HepG2 (cell line): ENCODE measurements around the gene PFN1. TPM values are rescaled to one million over a fixed set of nuclear protein-coding genes. Genes with fewer than 3 reads are reported as not detected.
A peak's percentile ranks its signal among the peaks of the same experiment; 100 is the strongest.

ENCODE experiments used
- BCL3 ChIP-seq: sonication (generic); formaldehyde crosslinking; IDR thresholded peaks from 2 replicates; pipeline ENCODE4 v1.5.1; 2020; ENCODE audit warnings: mild to moderate bottlenecking, missing genetic modification reagents, moderate library complexity
- CENPT ChIP-seq: sonication (generic); formaldehyde crosslinking; IDR thresholded peaks from 2 replicates; pipeline ENCODE4 v1.8.0; 2022; ENCODE audit warnings: low read depth, mild to moderate bottlenecking, moderate library complexity, missing genetic modification reagents
- ELF1 ChIP-seq: sonication (generic); formaldehyde crosslinking; IDR thresholded peaks from 2 replicates; pipeline ENCODE4 v1.4.0; 2020; ENCODE audit warnings: missing genetic modification reagents
- FOSL2 ChIP-seq: sonication (generic); formaldehyde crosslinking; IDR thresholded peaks from 2 replicates; pipeline ENCODE4 v1.4.0; 2020; ENCODE audit warnings: missing genetic modification reagents
- HOXA3 ChIP-seq: sonication (generic); formaldehyde crosslinking; IDR thresholded peaks from 2 replicates; pipeline ENCODE4 v1.5.0; 2020; ENCODE audit warnings: missing genetic modification reagents
- JARID2 ChIP-seq: sonication (generic); formaldehyde crosslinking; IDR thresholded peaks from 2 replicates; pipeline ENCODE4 v1.8.1; 2023; ENCODE audit warnings: missing genetic modification reagents, inconsistent platforms; ENCODE audit not compliant: insufficient replicate concordance
- KDM2A ChIP-seq: sonication (generic); formaldehyde crosslinking; IDR thresholded peaks from 2 replicates; pipeline ENCODE4 v1.4.0; 2020; ENCODE audit warnings: low read depth, missing genetic modification reagents, borderline replicate concordance
- KLF12 ChIP-seq: sonication (generic); formaldehyde crosslinking; IDR thresholded peaks from 2 replicates; pipeline ENCODE4 v1.4.0; 2020; ENCODE audit warnings: missing genetic modification reagents, borderline replicate concordance
- MED1 ChIP-seq: sonication (generic); formaldehyde crosslinking; IDR thresholded peaks from 2 replicates; pipeline ENCODE4 v1.4.0; 2020; ENCODE audit warnings: missing genetic modification reagents
- MEF2D ChIP-seq: sonication (generic); formaldehyde crosslinking; IDR thresholded peaks from 2 replicates; pipeline ENCODE4 v1.5.1; 2020; ENCODE audit warnings: mild to moderate bottlenecking, missing genetic modification reagents
- MEIS2 ChIP-seq: sonication (generic); formaldehyde crosslinking; IDR thresholded peaks from 2 replicates; pipeline ENCODE4 v1.9.0; 2021; ENCODE audit warnings: mild to moderate bottlenecking, missing genetic modification reagents
- NFYB ChIP-seq: sonication (generic); formaldehyde crosslinking; IDR thresholded peaks from 2 replicates; pipeline ENCODE4 v1.4.0; 2020; ENCODE audit warnings: missing genetic modification reagents
- NFYC ChIP-seq: IDR thresholded peaks from 2 replicates; pipeline ENCODE4 v1.6.1; 2016; ENCODE audit warnings: missing genetic modification reagents, missing compliant biosample characterization
- POLR2G ChIP-seq: fragments of 200-400 bp; formaldehyde crosslinking; IDR thresholded peaks from 2 replicates; pipeline ENCODE4 v1.6.1; 2018; ENCODE audit warnings: mild to moderate bottlenecking, low read depth, low read length, moderate library complexity
- SMAD1 ChIP-seq: sonication (generic); formaldehyde crosslinking; IDR thresholded peaks from 2 replicates; pipeline ENCODE4 v1.4.0; 2020; ENCODE audit warnings: missing genetic modification reagents, low read depth, mild to moderate bottlenecking, borderline replicate concordance
- SSRP1 ChIP-seq: IDR thresholded peaks from 2 replicates; pipeline ENCODE4 v1.6.1; 2016; ENCODE audit warnings: control low read depth
- TEAD3 ChIP-seq: optimal IDR thresholded peaks from 2 replicates; pipeline ENCODE3; 2016; ENCODE audit warnings: borderline replicate concordance
- ZBTB38 ChIP-seq: sonication (generic); formaldehyde crosslinking; IDR thresholded peaks from 2 replicates; pipeline ENCODE4 v1.5.1; 2020; ENCODE audit warnings: mild to moderate bottlenecking, missing genetic modification reagents
- ZFP91 ChIP-seq: sonication (generic); formaldehyde crosslinking; IDR thresholded peaks from 2 replicates; pipeline ENCODE4 v1.9.0; 2022; ENCODE audit warnings: missing genetic modification reagents, mild to moderate bottlenecking, borderline replicate concordance
- ZNF430 ChIP-seq: sonication (generic); formaldehyde crosslinking; IDR thresholded peaks from 2 replicates; pipeline ENCODE4 v1.9.0; 2021; ENCODE audit warnings: mild to moderate bottlenecking, missing genetic modification reagents
- ZNF441 ChIP-seq: sonication (generic); formaldehyde crosslinking; IDR thresholded peaks from 2 replicates; pipeline ENCODE4 v1.7.0; 2021; ENCODE audit warnings: missing genetic modification reagents, borderline replicate concordance
- ZNF543 ChIP-seq: sonication (generic); formaldehyde crosslinking; IDR thresholded peaks from 2 replicates; pipeline ENCODE4 v1.4.0; 2020; ENCODE audit warnings: mild to moderate bottlenecking, missing genetic modification reagents
- ZNF547 ChIP-seq: sonication (generic); formaldehyde crosslinking; IDR thresholded peaks from 2 replicates; pipeline ENCODE4 v1.5.1; 2020; ENCODE audit warnings: mild to moderate bottlenecking, missing genetic modification reagents
- ZNF572 ChIP-seq: sonication (generic); formaldehyde crosslinking; IDR thresholded peaks from 2 replicates; pipeline ENCODE4 v1.5.1; 2020; ENCODE audit warnings: mild to moderate bottlenecking, missing genetic modification reagents
- ZNF800 ChIP-seq: sonication (generic); formaldehyde crosslinking; IDR thresholded peaks from 2 replicates; pipeline ENCODE4 v1.4.0; 2020; ENCODE audit warnings: missing genetic modification reagents
- ZNF891 ChIP-seq: sonication (generic); formaldehyde crosslinking; IDR thresholded peaks from 2 replicates; pipeline ENCODE4 v1.5.0; 2020; ENCODE audit warnings: mild to moderate bottlenecking, missing genetic modification reagents
- polyA plus RNA-seq, 8 experiments: library from polyadenylated mRNA; depleted of rRNA in 3 of 8; stranded (reverse) in 7 of 8; unstranded in 1 of 8; fragments of >200 nt; fragmentation: Illumina TruSeq in 4 of 8; extraction: Trizol in 4 of 8; gene quantifications; 2 replicates each; pipeline versions ENCODE4 v1.2.1 to v1.2.3, GENCODE V29; 2011 to 2016; ENCODE audit warnings: low read depth in 4 of 8, missing spikeins in 1 of 8, mixed read lengths in 1 of 8; ENCODE audit not compliant: insufficient read depth in 1 of 8
- total RNA-seq, 5 experiments: library from RNA; depleted of rRNA; stranded (reverse); fragments of >200 nt; fragmentation: Illumina TruSeq; extraction: Trizol; gene quantifications; 2 replicates each; pipeline ENCODE4 v1.2.3, GENCODE V29; 2016; ENCODE audit warnings: low read depth in 1 of 5

Gene PFN1
- total and polyA plus RNA-seq, 2 of the 13 experiments (the other 11 are each of a cell fraction or from before 2014, with no cell fraction given): 494 to 613 TPM

GRCh38 chr17:4966844-4967538, 18.7 kb upstream of the PFN1 start (continued):
- TF ChIP-seq ZNF441 (CRISPR knock-in tag) (0 out of 2 replicates have a peak, but pooled peaks have one; percentile 10), ZNF547 (CRISPR knock-in tag) (peak; percentile 70), JARID2 (CRISPR knock-in tag) (no peak), POLR2G (peak; percentile 8), BCL3 (peak; percentile 75), ZNF543 (peak; percentile 82; the same call in 1 of the 2 replicates), KDM2A (CRISPR knock-in tag) (peak; percentile 45; the same call in 1 of the 2 replicates), KLF12 (CRISPR knock-in tag) (peak; percentile 36; the same call in 1 of the 2 replicates), MEF2D (peak; percentile 67), ZNF572 (0 out of 2 replicates have a peak, but pooled peaks have one; percentile 42), ZNF430 (CRISPR knock-in tag) (peak; percentile 66; the same call in 1 of the 2 replicates), SSRP1 (CRISPR knock-in tag) (no peak), HOXA3 (CRISPR knock-in tag) (0 out of 2 replicates have a peak, but pooled peaks have one; percentile 24), MED1 (CRISPR knock-in tag) (peak; percentile 27; the same call in 1 of the 2 replicates), ELF1 (CRISPR knock-in tag) (0 out of 2 replicates have a peak, but pooled peaks have one; percentile 31), FOSL2 (peak; percentile 19; the same call in 1 of the 2 replicates), SMAD1 (CRISPR knock-in tag) (peak; percentile 84; the same call in 1 of the 2 replicates), CENPT (CRISPR knock-in tag) (no peak), MEIS2 (CRISPR knock-in tag) (peak; percentile 13), ZNF800 (CRISPR knock-in tag) (0 out of 2 replicates have a peak, but pooled peaks have one; percentile 18), ZNF891 (CRISPR knock-in tag) (0 out of 2 replicates have a peak, but pooled peaks have one; percentile 72), ZBTB38 (CRISPR knock-in tag) (peak; percentile 57), ZFP91 (CRISPR knock-in tag) (no peak; the same call in 1 of the 2 replicates), TEAD3 (peak; percentile 91), NFYC (CRISPR knock-in tag) (peak; percentile 95), NFYB (CRISPR knock-in tag) (peak; percentile 97)
